K562 (cell line): Measurements from ENCODE around the gene VTA1. TPM values are rescaled to one million over a fixed set of nuclear protein-coding genes. Genes with fewer than 3 reads are reported as not detected.
"Not testable (repeated sequence)": the region's sequence is repeated elsewhere in the genome, so short reads cannot be mapped to it uniquely, and the experiment has no call there.

ENCODE experiments used
- ATAC-seq: fragments of 200-7000 bp; cut with Tn5 transposase; 3 replicates; pipeline ENCODE4 v1.9.1; 2020; ENCODE audit warnings: moderate library complexity
- BruUV-seq: library from RNA; stranded (reverse); fragments of 400-500 nt; replicated peaks from 2 replicates; lab custom pipeline; 2021; lab: Mats Ljungman, UMichigan
- CTCF ChIA-PET: fragments of 300-600 bp; formaldehyde crosslinking; extraction: SDS; loops from one replicate; lab custom pipeline; 2021; ENCODE audit warnings: low intra/inter-chr PET ratio; lab: Yijun Ruan, JAX
- POLR2A ChIA-PET: fragments of 300-600, 350-650 bp; sonication (Branson Sonifier 250); formaldehyde crosslinking; extraction: SDS; loops from one replicate; lab custom pipeline; 2021; ENCODE audit warnings: antibody characterized with exemption, inconsistent platforms; lab: Yijun Ruan, JAX
- DNase-seq, 4 experiments: peaks; one replicate each; pipeline versions ENCODE4 v3.0.0 to v3.0.0-alpha.2; 2011 to 2018; ENCODE audit warnings: low spot score in 3 of 4, mixed read lengths in 3 of 4; ENCODE audit errors: extremely low read depth in 1 of 4
- FAIRE-seq: peaks from 2 replicates; lab custom pipeline; 2011; peaks lifted over from hg19 to GRCh38; lab: Jason Lieb, UNC
- H2AFZ ChIP-seq: 2 replicates; pipeline ENCODE4 v1.6.0; 2011; ENCODE audit warnings: low read depth, low read length, control low read depth, inconsistent platforms
- H3K27ac ChIP-seq: fragments of 200-600 bp; 3 replicates; pipeline ENCODE4 v1.8.0; 2011; ENCODE audit warnings: low read depth, mild to moderate bottlenecking, control low read depth, inconsistent platforms, low read length, moderate library complexity, mixed read lengths; ENCODE audit errors: extremely low read depth
- H3K27me3 ChIP-seq, 2 experiments: fragments of 300-600 bp in 1 of 2; 2 replicates in 1 of 2; 3 replicates in 1 of 2; pipeline versions ENCODE4 v1.6.0 to v1.8.0; 2011; ENCODE audit warnings: inconsistent platforms in 2 of 2, low read length in 2 of 2, mild to moderate bottlenecking in 1 of 2, mixed read lengths in 1 of 2, moderate library complexity in 1 of 2; ENCODE audit not compliant: control insufficient read depth in 2 of 2, insufficient read depth in 2 of 2
- H3K36me3 ChIP-seq: fragments of 300-600 bp; 3 replicates; pipeline ENCODE4 v1.8.0; 2011; ENCODE audit warnings: mild to moderate bottlenecking, low read length, inconsistent platforms; ENCODE audit not compliant: control insufficient read depth, insufficient read depth
- H3K4me1 ChIP-seq, 2 experiments: fragments of 200-600 bp in 1 of 2; replicated peaks in 1 of 2; 2 replicates in 1 of 2; 3 replicates in 1 of 2; pipeline versions ENCODE4 v1.5.1 to v1.8.0; 2011; ENCODE audit warnings: inconsistent platforms in 2 of 2, low read length in 2 of 2, mild to moderate bottlenecking in 1 of 2, mixed read lengths in 1 of 2, moderate library complexity in 1 of 2; ENCODE audit not compliant: control insufficient read depth in 2 of 2, insufficient read depth in 2 of 2
- H3K4me2 ChIP-seq: 2 replicates; pipeline ENCODE4 v1.6.1; 2011; ENCODE audit warnings: low read length, control low read depth, inconsistent platforms, mixed read lengths; ENCODE audit not compliant: insufficient read depth
- H3K4me3 ChIP-seq: fragments of 200-600 bp; sonication (generic), shearing (Covaris generic); 2 replicates; pipeline ENCODE4 v1.5.1; 2016; ENCODE audit warnings: control low read depth, inconsistent platforms
- H3K79me2 ChIP-seq: fragments of 200-600 bp; 3 replicates; pipeline ENCODE4 v1.8.0; 2011; ENCODE audit warnings: low read length, inconsistent platforms; ENCODE audit not compliant: control insufficient read depth, insufficient read depth
- H3K9ac ChIP-seq, 2 experiments: 2 replicates each; pipeline versions ENCODE4 v1.6.0 to v1.6.1; 2011; ENCODE audit warnings: low read depth in 2 of 2, low read length in 2 of 2, control low read depth in 1 of 2, inconsistent platforms in 1 of 2, mild to moderate bottlenecking in 1 of 2, mixed read lengths in 1 of 2; ENCODE audit not compliant: insufficient read depth in 1 of 2
- H3K9me1 ChIP-seq: one replicate; pipeline ENCODE4 v1.6.0; 2011; ENCODE audit warnings: inconsistent platforms, mild to moderate bottlenecking, low read length, moderate library complexity; ENCODE audit not compliant: control insufficient read depth, insufficient read depth
- H3K9me3 ChIP-seq: replicated peaks from 2 replicates; pipeline ENCODE4 v1.5.1; 2011; ENCODE audit warnings: low read depth, low read length, inconsistent platforms; ENCODE audit not compliant: control insufficient read depth, insufficient read depth
- H4K20me1 ChIP-seq: replicated peaks from 2 replicates; pipeline ENCODE4 v1.6.1; 2011; ENCODE audit warnings: low read length, inconsistent platforms, mixed read lengths; ENCODE audit not compliant: control insufficient read depth, insufficient read depth
- CTCF ChIP-seq, 3 experiments: IDR thresholded peaks in 2 of 3; conservative IDR thresholded peaks in 1 of 3; 2 replicates each; pipeline ENCODE4 v1.5.1; 2011 to 2012; ENCODE audit warnings: low read length in 3 of 3, mild to moderate bottlenecking in 3 of 3, control low read depth in 2 of 3, improper control_type of control experiment in 1 of 3, inconsistent platforms in 1 of 3, low read depth in 1 of 3, mixed read lengths in 1 of 3, moderate library complexity in 1 of 3; ENCODE audit not compliant: insufficient read depth in 2 of 3
- ZBTB33 ChIP-seq: sonication (generic); formaldehyde crosslinking; IDR thresholded peaks from 2 replicates; pipeline ENCODE4 v1.8.1; 2023; ENCODE audit warnings: mild to moderate bottlenecking, missing genetic modification reagents
- WGBS: fragments of 100-300 bp; shearing (Covaris generic); methylation state at CpG from one replicate; pipeline ENCODE4 v1.1.6; 2016; ENCODE audit warnings: low coverage, mixed read lengths; ENCODE audit not compliant: insufficient coverage; ENCODE audit errors: missing lambda C conversion rate; 5-methylcytosine and 5-hydroxymethylcytosine counted together
- in situ Hi-C: fragments of 300-500 bp; cut with MboI; formaldehyde crosslinking; loops from 4 replicates; pipeline ENCODE4 v1.15.0; 2018; ENCODE audit warnings: inconsistent platforms, mixed read lengths
- intact Hi-C: fragments of 100-400 bp; cut with micrococcal nuclease; formaldehyde crosslinking; loops from 2 replicates; pipeline ENCODE4 v1.14.2; 2022
- polyA plus RNA-seq, 8 experiments: library from polyadenylated mRNA; depleted of rRNA in 4 of 8; stranded (reverse) in 5 of 8; unstranded in 3 of 8; fragments of >200 nt; fragmentation: Nextera tagmentation in 2 of 8; fragmentation: Illumina TruSeq in 1 of 8; extraction: Ambion mirVana in 2 of 8; extraction: Trizol in 1 of 8; gene quantifications; 2 replicates each; pipeline versions ENCODE4 v1.2.1 to v1.2.3, GENCODE V29; 2011 to 2014; ENCODE audit warnings: inconsistent platforms in 1 of 8, missing spikeins in 1 of 8
- total RNA-seq, 7 experiments: library from RNA; depleted of rRNA in 6 of 7; stranded (reverse); fragments of >200 nt in 6 of 7; fragmentation: Illumina TruSeq in 2 of 7; extraction: Trizol in 2 of 7; gene quantifications; 2 replicates each; pipeline versions ENCODE4 v1.2.1 to v1.2.3, GENCODE V29; 2011 to 2021; ENCODE audit warnings: low replicate concordance in 1 of 7
- TF ChIP-seq, protein P1 (sequence below): fragments of 450-650 bp; IDR thresholded peaks from 2 replicates; pipeline ENCODE4 v1.6.1; 2016; ENCODE audit warnings: mild to moderate bottlenecking

The VTA1 gene
- total and polyA plus RNA-seq, 9 of the 15 experiments (the other 6 are each of a cell fraction or from before 2014, with no cell fraction given), result 47.8 to 182 (median 84.6) TPM

DNA sequence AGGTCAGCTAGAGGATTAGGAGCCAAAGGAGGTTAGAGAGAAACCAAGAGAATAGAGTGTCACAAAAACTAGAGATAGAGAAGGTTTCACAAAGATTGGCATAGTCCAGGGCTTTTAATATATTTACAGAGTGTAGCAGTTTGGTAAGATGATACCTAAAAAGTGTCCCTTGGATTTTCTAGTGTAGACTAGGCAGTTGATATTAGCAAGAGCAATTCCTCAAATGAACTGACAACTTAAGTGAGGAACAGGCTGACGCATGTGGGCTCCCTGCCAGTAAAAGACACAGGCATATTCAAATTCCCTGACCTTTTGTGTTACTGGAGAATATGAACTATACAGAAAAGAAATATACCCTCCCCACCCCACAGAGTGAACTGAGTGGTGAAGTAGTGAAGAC lies 40.1 kb downstream of the VTA1 start (continued):
- TF ChIP-seq, protein P1, sequence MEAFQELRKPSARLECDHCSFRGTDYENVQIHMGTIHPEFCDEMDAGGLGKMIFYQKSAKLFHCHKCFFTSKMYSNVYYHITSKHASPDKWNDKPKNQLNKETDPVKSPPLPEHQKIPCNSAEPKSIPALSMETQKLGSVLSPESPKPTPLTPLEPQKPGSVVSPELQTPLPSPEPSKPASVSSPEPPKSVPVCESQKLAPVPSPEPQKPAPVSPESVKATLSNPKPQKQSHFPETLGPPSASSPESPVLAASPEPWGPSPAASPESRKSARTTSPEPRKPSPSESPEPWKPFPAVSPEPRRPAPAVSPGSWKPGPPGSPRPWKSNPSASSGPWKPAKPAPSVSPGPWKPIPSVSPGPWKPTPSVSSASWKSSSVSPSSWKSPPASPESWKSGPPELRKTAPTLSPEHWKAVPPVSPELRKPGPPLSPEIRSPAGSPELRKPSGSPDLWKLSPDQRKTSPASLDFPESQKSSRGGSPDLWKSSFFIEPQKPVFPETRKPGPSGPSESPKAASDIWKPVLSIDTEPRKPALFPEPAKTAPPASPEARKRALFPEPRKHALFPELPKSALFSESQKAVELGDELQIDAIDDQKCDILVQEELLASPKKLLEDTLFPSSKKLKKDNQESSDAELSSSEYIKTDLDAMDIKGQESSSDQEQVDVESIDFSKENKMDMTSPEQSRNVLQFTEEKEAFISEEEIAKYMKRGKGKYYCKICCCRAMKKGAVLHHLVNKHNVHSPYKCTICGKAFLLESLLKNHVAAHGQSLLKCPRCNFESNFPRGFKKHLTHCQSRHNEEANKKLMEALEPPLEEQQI, result no peak
- TF ChIP-seq, all 486 proteins: peak for 4

DNA sequence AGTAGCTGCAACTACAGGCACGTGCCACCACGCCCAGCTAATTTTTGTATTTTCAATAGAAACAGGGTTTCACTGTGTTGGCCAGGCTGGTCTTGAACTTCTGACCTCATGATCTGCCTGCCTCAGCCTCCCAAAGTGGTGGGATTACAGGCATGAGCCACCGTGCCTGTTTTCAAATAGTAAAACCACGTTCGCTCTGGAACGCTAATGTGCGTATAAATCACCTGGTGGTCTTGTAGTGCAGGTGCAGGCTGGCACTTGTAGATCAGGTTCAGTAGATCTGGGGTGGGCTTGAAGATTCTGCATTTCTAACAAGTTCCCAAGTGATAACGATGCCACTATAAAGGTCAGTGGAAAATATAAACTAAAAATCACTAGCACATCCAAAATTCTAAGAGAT lies 41.3 kb downstream of the VTA1 start:
- H3K27ac ChIP-seq, H3K9ac ChIP-seq, H2AFZ ChIP-seq, H4K20me1 ChIP-seq, FAIRE-seq, DNase-seq, H3K4me1 ChIP-seq, H3K36me3 ChIP-seq, H3K79me2 ChIP-seq, in situ Hi-C loops, intact Hi-C loops, BruUV-seq, H3K4me2 ChIP-seq, H3K9me1 ChIP-seq, POLR2A ChIA-PET, H3K4me3 ChIP-seq, CTCF ChIA-PET, H3K27me3 ChIP-seq, H3K9me3 ChIP-seq: not testable (repeated sequence)
- TF ChIP-seq CTCF (IDR thresholded peaks at IDR 0.05 in 2 of 3, conservative IDR thresholded peaks at IDR 0.05 in 1 of 3; ENCODE audit: insufficient read depth in 2 of 3, low read depth in 1 of 3, low read length in 3 of 3), result 0 out of 6 replicates have a peak, but pooled peaks of 2 of the 3 experiments have one; percentile 7 to 18
- peak; percentile 98 for TF ChIP-seq ZBTB33
- WGBS, result 95% methylated on average over 8 of the region's 8 CpGs
- ATAC-seq, result peak; percentile 62
